ENCODE measurements around the gene PI16.
A peak's percentile ranks its signal among the peaks of the same experiment; 100 is the strongest.

Gene PI16

DNA sequence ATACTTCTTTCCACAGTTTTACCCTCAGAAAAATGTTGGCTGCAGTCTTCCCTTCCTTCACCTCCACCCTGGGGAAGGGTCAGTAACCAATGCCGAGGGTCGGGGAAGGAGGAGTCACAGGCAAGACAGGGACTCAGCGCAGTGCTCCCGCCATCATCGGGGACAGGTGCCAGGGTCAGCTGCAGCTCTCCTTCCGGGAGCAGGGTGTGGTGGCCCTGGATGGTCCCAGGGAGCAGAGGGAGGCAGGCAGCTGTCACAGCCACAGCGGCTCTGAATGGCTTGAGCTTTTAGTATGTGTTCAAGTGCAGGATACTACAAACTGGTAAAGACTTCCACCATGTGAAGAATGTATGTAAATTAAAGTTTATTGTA lies 26.0 kb upstream of the PI16 start:
- no peak overlapping the region for H3K4me3 ChIP-seq (ENCODE audit: low read length)
- TF ChIP-seq, protein P1, sequence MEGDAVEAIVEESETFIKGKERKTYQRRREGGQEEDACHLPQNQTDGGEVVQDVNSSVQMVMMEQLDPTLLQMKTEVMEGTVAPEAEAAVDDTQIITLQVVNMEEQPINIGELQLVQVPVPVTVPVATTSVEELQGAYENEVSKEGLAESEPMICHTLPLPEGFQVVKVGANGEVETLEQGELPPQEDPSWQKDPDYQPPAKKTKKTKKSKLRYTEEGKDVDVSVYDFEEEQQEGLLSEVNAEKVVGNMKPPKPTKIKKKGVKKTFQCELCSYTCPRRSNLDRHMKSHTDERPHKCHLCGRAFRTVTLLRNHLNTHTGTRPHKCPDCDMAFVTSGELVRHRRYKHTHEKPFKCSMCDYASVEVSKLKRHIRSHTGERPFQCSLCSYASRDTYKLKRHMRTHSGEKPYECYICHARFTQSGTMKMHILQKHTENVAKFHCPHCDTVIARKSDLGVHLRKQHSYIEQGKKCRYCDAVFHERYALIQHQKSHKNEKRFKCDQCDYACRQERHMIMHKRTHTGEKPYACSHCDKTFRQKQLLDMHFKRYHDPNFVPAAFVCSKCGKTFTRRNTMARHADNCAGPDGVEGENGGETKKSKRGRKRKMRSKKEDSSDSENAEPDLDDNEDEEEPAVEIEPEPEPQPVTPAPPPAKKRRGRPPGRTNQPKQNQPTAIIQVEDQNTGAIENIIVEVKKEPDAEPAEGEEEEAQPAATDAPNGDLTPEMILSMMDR (IDR thresholded peaks at IDR 0.05; ENCODE audit: insufficient read depth, low read depth, low read length, missing control alignments), result no peak
- no peak for DNase-seq (ENCODE audit: low read depth)

DNA sequence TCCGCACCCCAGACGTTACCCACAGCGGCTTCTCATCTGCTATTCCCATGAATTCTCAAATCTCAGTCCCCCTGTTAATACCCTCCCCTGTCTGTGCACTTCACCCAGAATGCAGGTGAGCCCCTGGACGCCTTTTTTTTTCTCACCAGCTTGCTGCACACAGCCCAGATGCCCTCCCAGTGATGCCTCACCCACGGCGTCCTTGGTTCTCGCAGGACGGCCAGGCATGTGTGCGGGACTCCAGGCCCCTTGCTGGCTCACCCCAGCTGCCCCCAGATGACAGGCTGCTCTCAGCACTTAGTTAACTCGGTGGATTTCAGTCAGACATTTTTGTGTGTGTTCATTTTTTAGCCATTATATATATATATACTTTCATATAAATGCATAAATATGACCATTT lies 25.4 kb upstream of the PI16 start:
- DNase-seq (ENCODE audit: low read depth), result no peak
- TF ChIP-seq, protein P1 (IDR thresholded peaks at IDR 0.05; ENCODE audit: insufficient read depth, low read depth, low read length, missing control alignments), result no peak
- no peak overlapping the region for H3K4me3 ChIP-seq (ENCODE audit: low read length)

DNA sequence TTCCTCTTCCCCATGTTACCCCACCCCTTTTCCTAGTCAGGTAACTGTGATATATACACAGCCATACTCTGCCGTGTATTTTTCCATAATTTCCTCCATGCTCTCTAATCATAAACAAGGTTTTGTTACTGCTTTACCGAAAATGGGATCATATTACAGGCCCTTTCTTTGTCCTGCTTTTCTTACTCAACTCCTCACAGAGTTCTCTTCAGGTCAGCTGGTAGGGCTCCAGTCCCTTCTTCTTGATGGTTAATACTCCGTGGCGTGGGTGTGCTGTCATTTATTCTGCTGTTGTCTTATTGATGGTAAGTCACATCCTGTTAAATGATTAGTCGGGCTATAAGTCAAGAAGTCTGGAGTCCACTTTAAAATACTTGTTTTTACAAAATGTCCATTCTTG lies 24.9 kb upstream of the PI16 start:
- DNase-seq (ENCODE audit: low read depth), result peak; percentile 47
- TF ChIP-seq, protein P1 (IDR thresholded peaks at IDR 0.05; ENCODE audit: insufficient read depth, low read depth, low read length, missing control alignments), result no peak
- H3K4me3 ChIP-seq (ENCODE audit: low read length), result no peak overlapping the region

DNA sequence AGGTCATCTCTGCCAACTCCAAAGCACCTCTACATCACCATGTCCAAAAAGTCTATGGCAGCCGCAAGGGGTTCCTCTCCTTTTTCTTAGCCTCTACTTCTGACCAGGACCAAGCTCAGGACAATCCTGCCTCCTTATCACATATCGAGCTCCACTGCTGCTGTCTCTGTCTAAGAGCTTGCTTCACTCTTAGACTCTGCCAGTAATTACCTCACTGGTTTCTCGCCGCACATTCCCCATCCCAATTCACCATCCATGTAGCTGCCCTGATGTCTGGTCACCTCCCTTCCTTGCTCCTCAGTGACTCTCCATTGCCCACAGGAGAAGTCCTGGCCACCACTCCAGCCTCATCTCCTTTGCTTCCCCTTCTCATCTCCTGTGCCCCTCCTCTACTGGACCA lies 24.1 kb upstream of the PI16 start:
- DNase-seq (ENCODE audit: low read depth), result no peak
- TF ChIP-seq, protein P1 (IDR thresholded peaks at IDR 0.05; ENCODE audit: insufficient read depth, low read depth, low read length, missing control alignments), result no peak
- no peak overlapping the region for H3K4me3 ChIP-seq (ENCODE audit: low read length)

DNA sequence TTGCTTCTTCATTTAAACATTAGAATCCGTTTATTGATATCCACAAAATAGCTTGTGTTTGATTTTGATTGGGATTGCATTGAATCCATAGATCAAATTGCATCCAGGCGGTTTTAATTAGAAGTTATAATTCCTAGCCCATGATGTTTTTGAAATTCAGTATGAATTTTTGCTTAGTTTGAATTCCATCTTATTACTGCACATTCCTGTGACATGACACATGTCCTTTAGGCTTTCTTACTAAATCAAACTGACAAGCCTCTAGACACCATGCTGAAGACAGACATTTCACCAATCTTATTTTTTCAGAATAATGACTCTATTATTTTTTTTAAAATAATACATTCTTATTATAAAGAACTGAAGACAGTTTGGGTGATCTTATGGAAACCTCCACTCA lies 21.4 kb upstream of the PI16 start:
- DNase-seq (ENCODE audit: low read depth), result peak; percentile 60
- H3K4me3 ChIP-seq (ENCODE audit: low read length), result no peak overlapping the region
- TF ChIP-seq, protein P1 (IDR thresholded peaks at IDR 0.05; ENCODE audit: insufficient read depth, low read depth, low read length, missing control alignments), result no peak

DNA sequence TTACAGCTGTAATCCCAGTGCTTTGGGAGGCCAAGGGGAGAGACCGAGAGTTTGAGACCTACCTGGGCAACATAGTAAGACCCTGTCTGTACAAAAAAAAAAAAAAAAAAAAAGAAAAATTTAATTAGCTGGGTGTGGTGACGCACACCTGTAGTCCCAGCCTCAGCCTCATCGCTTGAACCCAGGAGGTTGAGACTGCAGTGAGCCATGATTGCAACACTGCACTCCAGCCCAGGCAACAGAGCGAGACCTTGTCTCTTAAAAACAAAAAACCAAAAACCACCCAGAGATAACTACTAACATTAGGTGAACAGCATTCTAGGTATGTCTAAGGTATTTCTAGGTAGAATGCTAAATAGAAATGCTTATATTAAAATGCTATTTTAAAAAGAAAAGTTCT lies 21.0 kb upstream of the PI16 start:
- no peak overlapping the region for H3K4me3 ChIP-seq (ENCODE audit: low read length)
- TF ChIP-seq, protein P1 (IDR thresholded peaks at IDR 0.05; ENCODE audit: insufficient read depth, low read depth, low read length, missing control alignments), result no peak
- no peak for DNase-seq (ENCODE audit: low read depth)

DNA sequence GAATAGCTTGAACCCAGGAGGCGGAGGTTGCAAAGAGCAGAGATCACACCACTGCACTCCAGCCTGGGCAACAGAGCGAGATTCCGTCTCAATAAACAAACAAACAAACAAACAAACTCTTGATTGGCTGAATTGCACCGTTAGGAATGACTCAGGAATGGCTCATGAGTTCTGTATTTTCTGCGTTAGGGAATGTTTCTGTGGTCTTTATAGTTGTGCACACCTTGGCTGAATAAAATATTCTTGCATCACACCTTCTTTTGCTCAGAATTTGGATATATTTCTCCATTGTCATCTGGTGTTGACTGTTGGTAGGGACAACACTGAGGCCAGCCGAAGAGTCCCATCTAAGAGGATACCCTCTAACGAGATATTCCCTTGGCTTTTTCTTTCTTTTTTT lies 19.6 kb upstream of the PI16 start:
- TF ChIP-seq, protein P1 (IDR thresholded peaks at IDR 0.05; ENCODE audit: insufficient read depth, low read depth, low read length, missing control alignments), result no peak
- peak; percentile 66 for DNase-seq (ENCODE audit: low read depth)
- H3K4me3 ChIP-seq (ENCODE audit: low read length), result no peak overlapping the region

Data from epithelial cell of esophagus (primary cell).